ENCODE measurements around the gene DPF1.

DPF1 gene

GRCh38 chr19:38173291-38174041, 50.6 kb downstream of the DPF1 start:
- H3K9me3 Mint-ChIP-seq, result no peaks in the 10 kb centered on the region
- H3K36me3 Mint-ChIP-seq, result peaks cover 1% of the 10 kb centered on the region
- H3K4me3 Mint-ChIP-seq, result no peak overlapping the region
- H3K27ac Mint-ChIP-seq, result no peak overlapping the region
- no peaks in the 10 kb centered on the region for H3K4me1 Mint-ChIP-seq
- no peaks in the 10 kb centered on the region for H3K27me3 Mint-ChIP-seq

GRCh38 chr19:38172001-38172400, 52.0 kb downstream of the DPF1 start:
- H3K27ac Mint-ChIP-seq, result no peak overlapping the region
- no peaks in the 10 kb centered on the region for H3K4me1 Mint-ChIP-seq
- no peaks in the 10 kb centered on the region for H3K27me3 Mint-ChIP-seq
- no peaks in the 10 kb centered on the region for H3K9me3 Mint-ChIP-seq
- H3K36me3 Mint-ChIP-seq, result peaks cover 1% of the 10 kb centered on the region
- H3K4me3 Mint-ChIP-seq, result no peak overlapping the region

- Mint-ChIP-seq H3K27ac (no peak overlapping the region), H3K9me3 (no peaks in the 10 kb centered on the region), H3K4me1 (no peaks in the 10 kb centered on the region), H3K4me3 (no peak overlapping the region), H3K27me3 (no peaks in the 10 kb centered on the region), H3K36me3 (peaks cover 6% of the 10 kb centered on the region)
Observed at GRCh38 chr19:38170334-38170733, 53.7 kb downstream of the DPF1 start.

- Mint-ChIP-seq H3K36me3 (peaks cover 13% of the 10 kb centered on the region), H3K9me3 (no peaks in the 10 kb centered on the region), H3K4me3 (no peak overlapping the region), H3K4me1 (no peaks in the 10 kb centered on the region), H3K27ac (no peak overlapping the region), H3K27me3 (no peaks in the 10 kb centered on the region)
Observed at GRCh38 chr19:38168637-38169036, 55.4 kb downstream of the DPF1 start.

- Mint-ChIP-seq H3K27ac (no peak overlapping the region), H3K36me3 (peaks cover 27% of the 10 kb centered on the region), H3K4me3 (no peak overlapping the region), H3K27me3 (no peaks in the 10 kb centered on the region), H3K9me3 (no peaks in the 10 kb centered on the region), H3K4me1 (no peaks in the 10 kb centered on the region)
Observed at GRCh38 chr19:38165335-38165734, 58.7 kb downstream of the DPF1 start.

GRCh38 chr19:38164526-38164925, 59.5 kb downstream of the DPF1 start:
- Mint-ChIP-seq H3K4me3 (no peak overlapping the region), H3K27me3 (no peaks in the 10 kb centered on the region), H3K27ac (no peak overlapping the region), H3K9me3 (no peaks in the 10 kb centered on the region), H3K36me3 (peaks cover 27% of the 10 kb centered on the region), H3K4me1 (no peaks in the 10 kb centered on the region)

- no peaks in the 10 kb centered on the region for H3K9me3 Mint-ChIP-seq
- H3K36me3 Mint-ChIP-seq, result peaks cover 27% of the 10 kb centered on the region
- no peak overlapping the region for H3K4me3 Mint-ChIP-seq
- no peak overlapping the region for H3K27ac Mint-ChIP-seq
- H3K4me1 Mint-ChIP-seq, result no peaks in the 10 kb centered on the region
- no peaks in the 10 kb centered on the region for H3K27me3 Mint-ChIP-seq
Observed at GRCh38 chr19:38163419-38164290, 60.4 kb downstream of the DPF1 start.

GRCh38 chr19:38162632-38163031, 61.4 kb downstream of the DPF1 start:
- Mint-ChIP-seq H3K27ac (no peak overlapping the region), H3K27me3 (no peaks in the 10 kb centered on the region), H3K36me3 (peaks cover 30% of the 10 kb centered on the region), H3K9me3 (no peaks in the 10 kb centered on the region), H3K4me3 (no peak overlapping the region), H3K4me1 (no peaks in the 10 kb centered on the region)

GRCh38 chr19:38162094-38162493, 61.9 kb downstream of the DPF1 start:
- no peaks in the 10 kb centered on the region for H3K9me3 Mint-ChIP-seq
- no peaks in the 10 kb centered on the region for H3K27me3 Mint-ChIP-seq
- no peak overlapping the region for H3K4me3 Mint-ChIP-seq
- H3K4me1 Mint-ChIP-seq, result no peaks in the 10 kb centered on the region
- peaks cover 30% of the 10 kb centered on the region for H3K36me3 Mint-ChIP-seq
- H3K27ac Mint-ChIP-seq, result no peak overlapping the region
